Measurements from ENCODE around the gene HLCS. TPM values are rescaled to one million over a fixed set of nuclear protein-coding genes. Genes with fewer than 3 reads are reported as not detected.

The HLCS gene
- total and polyA plus RNA-seq, 4 experiments from 2014 or later = 8.3 to 14.7 (median 11.3) TPM

- peaks cover 0 to 3% of the 10 kb centered on the region in 2 donors for H3K27me3 Mint-ChIP-seq
- H3K27ac ChIP-seq (ENCODE audit: low read depth, low read length) = no peak overlapping the region
- peak; percentile 37 to 69 (median 55) for DNase-seq
Observed at GRCh38 chr21:36985751-36986594, 19.5 kb upstream of the HLCS start.

GRCh38 chr21:36981977-36982700, 15.7 kb upstream of the HLCS start:
- no peaks in the 10 kb centered on the region for H3K36me3 ChIP-seq (ENCODE audit: insufficient read depth, low read length)
- no peaks in the 10 kb centered on the region for H3K9me3 ChIP-seq (ENCODE audit: control insufficient read depth in 1 of 2, low read length in 2 of 2)
- no peaks in the 10 kb centered on the region for H3K36me3 Mint-ChIP-seq
- no peak for DNase-seq
- POLR2A ChIA-PET (ENCODE audit: partially characterized antibody) = no interaction called here
- H3K27me3 ChIP-seq (ENCODE audit: insufficient read depth, low read length) = no peaks in the 10 kb centered on the region
- intact Hi-C loops (cut with micrococcal nuclease) = loop anchor here (10.0 kb wide), 2 partner anchors 583 to 917 kb away; partner anchors contain the start of gene SETD4
- H3K4me1 ChIP-seq (ENCODE audit: insufficient read depth, low read length) = peaks cover 8% of the 10 kb centered on the region
- H3K4me3 ChIP-seq (ENCODE audit: low read length in 2 of 2) = no peak overlapping the region
- peaks cover 13 to 26% (median 17%) of the 10 kb centered on the region in 4 donors for H3K4me1 Mint-ChIP-seq
- no peak overlapping the region for H3K27ac Mint-ChIP-seq
- no peak overlapping the region for H3K4me3 Mint-ChIP-seq
- H3K9me3 Mint-ChIP-seq = no peaks in the 10 kb centered on the region
- H3K27me3 Mint-ChIP-seq = peaks cover 2 to 8% of the 10 kb centered on the region in 2 donors
- CTCF ChIA-PET (ENCODE audit: partially characterized antibody) = interaction anchor here (0.7 kb wide), 1 partner anchor 9 kb away, joined by 3 read pairs; no protein-coding TSS in a partner anchor
- no peak overlapping the region for H3K27ac ChIP-seq (ENCODE audit: low read depth, low read length)

More at GRCh38 chr21:36985751-36986594, 19.5 kb upstream of the HLCS start:
- POLR2A ChIA-PET (ENCODE audit: partially characterized antibody) = interaction anchor here (1.7 to 1.9 kb wide), 2 partner anchors 19 to 20 kb away, joined by 6 to 8 read pairs; partner anchors contain the start of gene HLCS
- Histone ChIP-seq H3K4me3 (ENCODE audit: low read length in 2 of 2) (no peak overlapping the region), H3K9me3 (ENCODE audit: control insufficient read depth in 1 of 2, low read length in 2 of 2) (no peaks in the 10 kb centered on the region), H3K36me3 (ENCODE audit: insufficient read depth, low read length) (no peaks in the 10 kb centered on the region), H3K27me3 (ENCODE audit: insufficient read depth, low read length) (no peaks in the 10 kb centered on the region), H3K4me1 (ENCODE audit: insufficient read depth, low read length) (peaks cover 19% of the 10 kb centered on the region)
- H3K9me3 Mint-ChIP-seq = no peaks in the 10 kb centered on the region
- H3K4me1 Mint-ChIP-seq = peaks cover 15 to 24% (median 17%) of the 10 kb centered on the region in 4 donors
- CTCF ChIA-PET (ENCODE audit: partially characterized antibody) = interaction anchor here (1.1 to 1.8 kb wide), 2 partner anchors 9 to 21 kb away, joined by 3 to 7 read pairs; partner anchors contain the start of gene RIPPLY3
- H3K27ac Mint-ChIP-seq = peak overlapping the region; percentile 68 to 96 (median 88)
- H3K4me3 Mint-ChIP-seq = peak overlapping the region in 5 of 8 donors; percentile 5 to 43 (median 31)
- H3K36me3 Mint-ChIP-seq = no peaks in the 10 kb centered on the region
- intact Hi-C loops (cut with micrococcal nuclease) = loop anchor here (10.0 kb wide), 2 partner anchors 579 to 921 kb away; partner anchors contain the start of gene SETD4

GRCh38 chr21:36981049-36981391, 14.6 kb upstream of the HLCS start:
- Mint-ChIP-seq H3K27me3 (peaks cover 2 to 8% of the 10 kb centered on the region in 2 donors), H3K4me1 (peaks cover 10 to 28% (median 21%) of the 10 kb centered on the region in 4 donors), H3K27ac (peak overlapping the region in 3 of 7 donors; percentile 15 to 46 (median 30)), H3K36me3 (no peaks in the 10 kb centered on the region), H3K4me3 (peak overlapping the region in 7 of 8 donors; percentile 47 to 77 (median 69)), H3K9me3 (no peaks in the 10 kb centered on the region)
- no peak for DNase-seq
- ChIA-PET POLR2A (ENCODE audit: partially characterized antibody) (interaction anchor here (0.9 kb wide), 1 partner anchor 8 kb away, joined by 4 read pairs; no protein-coding TSS in a partner anchor), CTCF (ENCODE audit: partially characterized antibody) (no interaction called here)
- Histone ChIP-seq H3K27ac (ENCODE audit: low read depth, low read length) (no peak overlapping the region), H3K4me3 (ENCODE audit: low read length in 2 of 2) (no peak overlapping the region), H3K9me3 (ENCODE audit: control insufficient read depth in 1 of 2, low read length in 2 of 2) (no peaks in the 10 kb centered on the region), H3K4me1 (ENCODE audit: insufficient read depth, low read length) (peaks cover 6% of the 10 kb centered on the region), H3K36me3 (ENCODE audit: insufficient read depth, low read length) (no peaks in the 10 kb centered on the region), H3K27me3 (ENCODE audit: insufficient read depth, low read length) (no peaks in the 10 kb centered on the region)
- intact Hi-C loops (cut with micrococcal nuclease) = loop anchor here (10.0 kb wide), 2 partner anchors 584 to 916 kb away; partner anchors contain the start of gene SETD4

DNA sequence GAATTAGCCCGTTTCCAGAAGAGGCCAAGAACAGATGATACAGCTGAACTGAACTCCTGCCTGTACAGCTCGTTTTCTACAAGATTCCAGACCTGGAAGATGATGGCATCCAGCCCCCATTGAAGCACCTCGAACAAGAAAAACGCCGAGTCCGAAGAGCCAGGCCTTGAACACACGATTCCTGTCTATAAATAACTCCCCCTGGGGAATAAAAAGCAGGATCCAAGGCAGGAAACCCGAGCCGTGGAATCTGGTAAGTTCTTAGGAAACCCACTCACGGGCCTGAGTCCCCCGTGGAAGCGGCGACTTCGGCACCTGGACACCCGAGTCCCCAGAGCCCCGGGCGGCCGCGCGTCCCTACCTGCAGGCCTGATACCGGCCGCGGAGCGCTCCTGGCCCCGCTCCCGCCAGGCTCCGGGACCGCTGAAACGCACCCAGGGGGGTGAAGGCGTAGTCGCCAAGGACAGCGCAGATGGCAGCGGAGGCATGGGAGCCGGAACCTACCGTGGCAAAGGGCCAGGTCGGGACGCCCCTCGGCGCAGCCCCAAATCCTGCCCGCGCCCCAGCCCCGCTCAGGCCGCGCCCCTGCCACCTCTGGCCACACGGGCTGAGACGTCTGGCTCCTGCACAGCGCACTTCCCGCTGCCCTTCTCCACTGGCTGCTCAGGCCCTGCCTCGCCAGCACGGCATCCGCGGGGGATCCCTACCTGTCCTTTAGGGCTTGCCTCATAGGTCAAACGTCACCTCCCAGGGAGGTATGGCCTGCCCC, 14.0 kb upstream of the HLCS start:
- CTCF ChIA-PET (ENCODE audit: partially characterized antibody) = interaction anchor here (0.6 to 6.1 kb wide), 3 partner anchors 10 to 36 kb away, joined by 3 to 60 read pairs (median 6); partner anchors contain the start of gene HLCS
- intact Hi-C loops (cut with micrococcal nuclease) = loop anchor here (10.0 kb wide), 2 partner anchors 584 to 916 kb away; partner anchors contain the start of gene SETD4
- no peak overlapping the region for H3K27ac ChIP-seq (ENCODE audit: low read depth, low read length)

DNA sequence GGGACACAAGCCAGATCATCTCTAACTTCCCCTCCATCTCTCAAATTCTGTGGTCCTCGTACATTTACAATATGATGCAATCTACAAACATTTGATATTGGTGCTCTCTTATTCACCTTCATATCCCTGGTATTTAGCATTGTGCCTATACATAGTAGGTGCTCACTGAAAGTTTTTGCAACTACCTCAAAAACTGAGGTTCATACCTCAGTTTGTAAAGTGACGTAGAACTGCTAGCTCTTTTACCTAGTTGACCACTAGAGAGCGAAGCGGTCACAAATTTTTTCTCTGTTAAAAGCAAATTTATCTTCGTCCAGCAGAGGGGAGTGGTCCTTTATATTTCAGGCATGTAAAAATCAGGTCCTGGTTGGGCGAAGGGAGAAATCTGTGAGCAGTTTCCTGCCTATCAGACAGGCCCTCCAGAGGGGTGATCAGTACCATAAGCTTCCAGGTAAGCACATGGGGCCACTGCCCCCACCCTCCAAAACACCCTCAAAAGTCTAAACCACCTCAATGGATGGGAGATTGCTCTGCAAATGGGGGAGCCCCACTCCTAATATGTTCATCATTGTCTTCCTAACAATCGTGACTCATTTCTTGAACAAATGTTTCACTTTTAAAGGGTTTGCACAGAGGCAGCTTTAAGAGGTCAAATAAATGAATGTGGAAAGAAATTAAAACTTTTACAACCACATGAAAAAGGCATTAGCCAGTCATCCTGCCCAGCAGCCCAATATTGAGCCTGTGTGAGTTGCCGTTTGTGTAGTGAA, 10.6 kb upstream of the HLCS start:
- Mint-ChIP-seq H3K9me3 (no peaks in the 10 kb centered on the region), H3K27me3 (peaks cover 2 to 8% of the 10 kb centered on the region in 2 donors), H3K4me1 (peaks cover 5 to 22% (median 15%) of the 10 kb centered on the region in 4 donors), H3K27ac (peak overlapping the region in 6 of 7 donors; percentile 24 to 81 (median 74)), H3K36me3 (no peaks in the 10 kb centered on the region), H3K4me3 (peak overlapping the region in 3 of 8 donors; percentile 12 to 46 (median 43))
- intact Hi-C loops (cut with micrococcal nuclease) = loop anchor here (1.0 kb wide), 2 partner anchors 13 to 33 kb away; no protein-coding TSS in a partner anchor
- ChIA-PET CTCF (ENCODE audit: partially characterized antibody) (interaction anchor here (0.7 to 6.1 kb wide), 12 partner anchors 10 to 224 kb away, joined by 3 to 60 read pairs (median 8); partner anchors contain the start of genes HLCS and RIPPLY3), POLR2A (ENCODE audit: partially characterized antibody) (interaction anchor here (0.7 to 2.1 kb wide), 5 partner anchors 10 to 33 kb away, joined by 3 to 10 read pairs (median 4); no protein-coding TSS in a partner anchor)
- peak in 4 of 5 donors; percentile 31 to 69 (median 54) for DNase-seq
- Histone ChIP-seq H3K4me3 (ENCODE audit: low read length in 2 of 2) (no peak overlapping the region), H3K36me3 (ENCODE audit: insufficient read depth, low read length) (no peaks in the 10 kb centered on the region), H3K27me3 (ENCODE audit: insufficient read depth, low read length) (no peaks in the 10 kb centered on the region), H3K4me1 (ENCODE audit: insufficient read depth, low read length) (no peaks in the 10 kb centered on the region), H3K27ac (ENCODE audit: low read depth, low read length) (no peak overlapping the region), H3K9me3 (ENCODE audit: control insufficient read depth in 1 of 2, low read length in 2 of 2) (no peaks in the 10 kb centered on the region)

More for the DNA sequence above, 14.0 kb upstream of the HLCS start:
- no peaks in the 10 kb centered on the region for H3K9me3 ChIP-seq (ENCODE audit: control insufficient read depth in 1 of 2, low read length in 2 of 2)
- DNase-seq = no peak
- no peaks in the 10 kb centered on the region for H3K27me3 ChIP-seq (ENCODE audit: insufficient read depth, low read length)
- H3K4me3 ChIP-seq (ENCODE audit: low read length in 2 of 2) = no peak overlapping the region
- H3K36me3 Mint-ChIP-seq = no peaks in the 10 kb centered on the region
- peaks cover 2 to 8% of the 10 kb centered on the region in 2 donors for H3K27me3 Mint-ChIP-seq
- no peaks in the 10 kb centered on the region for H3K9me3 Mint-ChIP-seq
- peak overlapping the region in 7 of 8 donors; percentile 47 to 77 (median 69) for H3K4me3 Mint-ChIP-seq
- H3K4me1 Mint-ChIP-seq = peaks cover 5 to 23% (median 16%) of the 10 kb centered on the region in 4 donors
- H3K4me1 ChIP-seq (ENCODE audit: insufficient read depth, low read length) = peaks cover under 1% of the 10 kb centered on the region
- H3K36me3 ChIP-seq (ENCODE audit: insufficient read depth, low read length) = no peaks in the 10 kb centered on the region
- POLR2A ChIA-PET (ENCODE audit: partially characterized antibody) = interaction anchor here (0.9 to 1.1 kb wide), 2 partner anchors 9 to 13 kb away, joined by 3 to 4 read pairs; no protein-coding TSS in a partner anchor
- H3K27ac Mint-ChIP-seq = peak overlapping the region in 2 of 7 donors; percentile 15 to 30

All from CD4-positive, alpha-beta memory T cell (primary cell).